ENCODE results near the gene DGKG. TPM values are rescaled to one million over a fixed set of nuclear protein-coding genes. Genes with fewer than 3 reads are reported as not detected.

Gene DGKG
- total RNA-seq, 3 donors from 2014 or later (not counting 1 experiment from before 2014, with no cell fraction given) = 0.25 to 1.6 (median 0.63) TPM

DNA sequence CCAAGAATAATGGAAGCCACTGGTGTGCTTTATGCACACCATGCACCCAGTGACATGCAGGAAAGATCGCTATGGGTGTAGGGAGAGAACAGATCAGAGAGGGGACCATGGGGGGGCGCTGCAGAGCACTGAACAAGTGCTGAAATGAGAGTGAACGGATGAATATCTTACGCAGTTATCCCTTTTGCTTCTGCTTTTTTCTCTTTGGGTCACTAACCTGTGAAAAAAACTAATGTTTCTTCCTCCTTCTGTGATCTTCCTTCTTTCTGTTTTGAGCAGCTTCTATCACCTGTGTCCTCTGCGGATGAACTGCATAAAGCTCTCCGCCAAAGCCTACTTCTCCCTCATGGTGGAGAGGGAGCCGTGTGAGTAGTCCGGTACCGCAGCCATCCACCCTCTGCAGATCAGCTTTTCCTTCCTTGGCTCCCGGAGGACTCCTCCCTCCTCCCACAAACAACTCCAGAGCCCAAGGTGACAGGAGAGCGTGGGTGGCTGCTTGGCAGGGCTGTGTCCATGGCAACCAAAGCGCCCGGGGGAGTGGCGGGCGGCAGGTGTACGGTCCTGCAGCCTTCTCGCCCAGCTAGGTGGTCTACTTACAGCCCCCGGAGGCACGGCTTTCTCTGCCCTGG lies 106.2 kb downstream of the DGKG start:
- no peak overlapping the region for H3K27ac Mint-ChIP-seq
- Histone ChIP-seq H3K36me3 (ENCODE audit: control insufficient read depth, insufficient read depth, low read length) (no peaks in the 10 kb centered on the region), H3K9me3 (ENCODE audit: control insufficient read depth, insufficient read depth, low read length) (no peaks in the 10 kb centered on the region), H3K27ac (ENCODE audit: low read length) (peak overlapping the region; percentile 56), H3K27me3 (ENCODE audit: control insufficient read depth, insufficient read depth, low read length) (no peaks in the 10 kb centered on the region), H3K4me1 (ENCODE audit: control insufficient read depth, insufficient read depth, low read length) (peaks cover 31% of the 10 kb centered on the region), H3K4me3 (ENCODE audit: low read length) (no peak overlapping the region)
- peaks cover 7 to 23% of the 10 kb centered on the region in 2 donors for H3K27me3 Mint-ChIP-seq (ENCODE audit: low read depth in 2 of 2)
- no peak overlapping the region for H3K4me3 Mint-ChIP-seq
- peaks cover 10 to 18% of the 10 kb centered on the region in 2 donors for H3K4me1 Mint-ChIP-seq
- no peaks in the 10 kb centered on the region for H3K9me3 Mint-ChIP-seq
- TF ChIP-seq CTCF (IDR thresholded peaks at IDR 0.05) = no peak
- H3K36me3 Mint-ChIP-seq = no peaks in the 10 kb centered on the region
- DNase-seq = no peak
- no peak for ATAC-seq
- intact Hi-C loops (cut with micrococcal nuclease) = loop anchor here (5.0 kb wide), 1 partner anchor 361 kb away; no protein-coding TSS in a partner anchor
- 75% methylated on average over 19 of the region's 19 CpGs for WGBS (ENCODE audit: insufficient coverage)

DNA sequence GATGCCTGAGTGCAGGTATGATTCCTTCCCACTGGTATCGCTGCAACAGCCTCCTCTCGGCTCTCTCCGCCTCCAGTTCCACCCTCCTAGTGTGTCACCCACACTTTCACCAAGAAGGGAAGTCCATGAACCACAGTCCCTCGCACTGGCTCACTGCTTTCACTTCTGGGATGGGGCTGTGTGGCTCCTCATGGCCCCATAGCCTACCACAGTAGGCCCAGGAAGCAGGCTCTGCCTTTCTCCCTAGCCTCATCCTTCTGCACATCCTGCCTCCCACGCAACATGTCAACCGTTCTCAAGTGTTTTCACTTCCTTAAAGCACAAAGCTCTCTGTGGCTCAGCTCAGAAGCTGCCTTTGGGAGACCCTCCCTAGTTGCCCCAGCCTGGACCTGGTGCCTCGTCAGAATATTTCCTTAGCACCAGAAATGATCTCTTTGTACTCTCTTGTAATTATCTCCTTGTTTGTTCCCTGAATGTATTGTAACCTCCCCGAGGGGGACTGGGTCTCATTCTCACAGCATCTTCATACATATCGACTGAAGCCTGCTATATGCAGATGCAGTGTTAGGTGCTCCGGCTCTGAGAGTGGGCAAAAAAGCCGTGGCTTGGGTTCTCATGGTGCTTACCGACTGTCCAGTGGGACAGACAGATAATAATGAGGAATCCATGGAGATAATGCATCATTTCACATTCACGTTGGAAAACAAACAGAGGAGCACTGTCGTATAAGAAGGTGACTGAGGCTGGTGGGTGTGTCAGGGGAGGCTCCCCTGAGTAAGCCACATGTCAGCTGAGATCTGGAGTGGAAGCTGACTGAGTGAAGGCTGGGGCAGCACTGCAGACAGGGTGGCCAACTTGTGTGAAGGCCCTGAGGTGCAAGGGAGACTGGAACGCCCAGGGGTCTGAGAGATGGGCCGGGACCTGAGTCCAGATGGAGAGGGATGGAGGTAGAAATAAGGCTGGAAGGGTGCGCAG lies 107.1 kb downstream of the DGKG start:
- ATAC-seq (peak in 1 of 3 donors; percentile 42), DNase-seq (peak in 1 of 2 donors; percentile 27)
- H3K27ac Mint-ChIP-seq = no peak overlapping the region
- WGBS (ENCODE audit: insufficient coverage) = 52% methylated on average over 17 of the region's 17 CpGs
- H3K36me3 Mint-ChIP-seq = no peaks in the 10 kb centered on the region
- H3K36me3 ChIP-seq (ENCODE audit: control insufficient read depth, insufficient read depth, low read length) = no peaks in the 10 kb centered on the region
- H3K9me3 Mint-ChIP-seq = no peaks in the 10 kb centered on the region
- H3K4me1 Mint-ChIP-seq = peaks cover 10 to 18% of the 10 kb centered on the region in 2 donors
- no peaks in the 10 kb centered on the region for H3K27me3 ChIP-seq (ENCODE audit: control insufficient read depth, insufficient read depth, low read length)
- no peak for TF ChIP-seq CTCF (IDR thresholded peaks at IDR 0.05)
- peaks cover 9 to 24% of the 10 kb centered on the region in 2 donors for H3K27me3 Mint-ChIP-seq (ENCODE audit: low read depth in 2 of 2)
- no peak overlapping the region for H3K4me3 ChIP-seq (ENCODE audit: low read length)
- H3K4me3 Mint-ChIP-seq = no peak overlapping the region
- no peaks in the 10 kb centered on the region for H3K9me3 ChIP-seq (ENCODE audit: control insufficient read depth, insufficient read depth, low read length)
- peaks cover 31% of the 10 kb centered on the region for H3K4me1 ChIP-seq (ENCODE audit: control insufficient read depth, insufficient read depth, low read length)
- intact Hi-C loops (cut with micrococcal nuclease) = loop anchor here (5.0 kb wide), 1 partner anchor 362 kb away; no protein-coding TSS in a partner anchor
- peak overlapping the region; percentile 56 for H3K27ac ChIP-seq (ENCODE audit: low read length)

- Mint-ChIP-seq H3K27ac (no peak overlapping the region), H3K4me3 (no peak overlapping the region), H3K4me1 (peaks cover 10 to 13% of the 10 kb centered on the region in 2 donors), H3K27me3 (ENCODE audit: low read depth in 2 of 2) (peaks cover 17 to 24% of the 10 kb centered on the region in 2 donors), H3K36me3 (no peaks in the 10 kb centered on the region), H3K9me3 (no peaks in the 10 kb centered on the region)
- H3K4me3 ChIP-seq (ENCODE audit: low read length) = no peak overlapping the region
- ATAC-seq = no peak
- H3K27ac ChIP-seq (ENCODE audit: low read length) = no peak overlapping the region
- WGBS (ENCODE audit: insufficient coverage) = 82% methylated on average over 8 of the region's 8 CpGs
- no peaks in the 10 kb centered on the region for H3K9me3 ChIP-seq (ENCODE audit: control insufficient read depth, insufficient read depth, low read length)
- no peak for TF ChIP-seq CTCF (IDR thresholded peaks at IDR 0.05)
- H3K27me3 ChIP-seq (ENCODE audit: control insufficient read depth, insufficient read depth, low read length) = no peaks in the 10 kb centered on the region
- intact Hi-C loops (cut with micrococcal nuclease) = no loop called here
- no peaks in the 10 kb centered on the region for H3K36me3 ChIP-seq (ENCODE audit: control insufficient read depth, insufficient read depth, low read length)
- peaks cover 25% of the 10 kb centered on the region for H3K4me1 ChIP-seq (ENCODE audit: control insufficient read depth, insufficient read depth, low read length)
- no peak for DNase-seq
Measured at GRCh38 chr3:186251948-186252619, 110.0 kb downstream of the DGKG start.
